Hepatocyte (in vitro differentiated cells): ENCODE data around the gene NRP1.

Experiments used
- EZH2phosphoT487 ChIP-seq: fragments of 200-600 bp; sonication (generic); IDR thresholded peaks from one replicate; pipeline ENCODE4 v1.6.1; 2018; ENCODE audit warnings: antibody characterized with exemption, mild to moderate bottlenecking, low read depth, moderate library complexity; ENCODE audit not compliant: unreplicated experiment, severe bottlenecking
- TF ChIP-seq, protein P1 (sequence below): fragments of 200-600 bp; sonication (generic); IDR thresholded peaks from 2 replicates; pipeline ENCODE4 v1.5.1; 2016; ENCODE audit warnings: antibody characterized with exemption, mild to moderate bottlenecking; ENCODE audit not compliant: poor library complexity

GRCh38 chr10:33209802-33210201, 124.7 kb downstream of the NRP1 start:
- TF ChIP-seq, protein P1, sequence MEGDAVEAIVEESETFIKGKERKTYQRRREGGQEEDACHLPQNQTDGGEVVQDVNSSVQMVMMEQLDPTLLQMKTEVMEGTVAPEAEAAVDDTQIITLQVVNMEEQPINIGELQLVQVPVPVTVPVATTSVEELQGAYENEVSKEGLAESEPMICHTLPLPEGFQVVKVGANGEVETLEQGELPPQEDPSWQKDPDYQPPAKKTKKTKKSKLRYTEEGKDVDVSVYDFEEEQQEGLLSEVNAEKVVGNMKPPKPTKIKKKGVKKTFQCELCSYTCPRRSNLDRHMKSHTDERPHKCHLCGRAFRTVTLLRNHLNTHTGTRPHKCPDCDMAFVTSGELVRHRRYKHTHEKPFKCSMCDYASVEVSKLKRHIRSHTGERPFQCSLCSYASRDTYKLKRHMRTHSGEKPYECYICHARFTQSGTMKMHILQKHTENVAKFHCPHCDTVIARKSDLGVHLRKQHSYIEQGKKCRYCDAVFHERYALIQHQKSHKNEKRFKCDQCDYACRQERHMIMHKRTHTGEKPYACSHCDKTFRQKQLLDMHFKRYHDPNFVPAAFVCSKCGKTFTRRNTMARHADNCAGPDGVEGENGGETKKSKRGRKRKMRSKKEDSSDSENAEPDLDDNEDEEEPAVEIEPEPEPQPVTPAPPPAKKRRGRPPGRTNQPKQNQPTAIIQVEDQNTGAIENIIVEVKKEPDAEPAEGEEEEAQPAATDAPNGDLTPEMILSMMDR: no peak
- no peak for TF ChIP-seq EZH2phosphoT487
